GM18951 (cell line): Measurements from ENCODE around the gene SAPCD1.
A peak's percentile ranks its signal among the peaks of the same experiment; 100 is the strongest.
"Not testable (repeated sequence)": the region's sequence is repeated elsewhere in the genome, so short reads cannot be mapped to it uniquely, and the experiment has no call there.

Experiments used
- POLR2A ChIP-seq: IDR thresholded peaks from 4 replicates; pipeline ENCODE4 v1.6.1; 2011; ENCODE audit warnings: mild to moderate bottlenecking; ENCODE audit not compliant: insufficient read length, insufficient read depth; ENCODE audit errors: extremely low read depth
- in situ Hi-C: fragments of 300-500 bp; cut with MboI; formaldehyde crosslinking; loops from one replicate; pipeline ENCODE4 v1.12.0; 2022; ENCODE audit warnings: low sequenced_read_pairs, mixed read lengths, inconsistent platforms; ENCODE audit not compliant: unreplicated experiment

SAPCD1 gene

DNA sequence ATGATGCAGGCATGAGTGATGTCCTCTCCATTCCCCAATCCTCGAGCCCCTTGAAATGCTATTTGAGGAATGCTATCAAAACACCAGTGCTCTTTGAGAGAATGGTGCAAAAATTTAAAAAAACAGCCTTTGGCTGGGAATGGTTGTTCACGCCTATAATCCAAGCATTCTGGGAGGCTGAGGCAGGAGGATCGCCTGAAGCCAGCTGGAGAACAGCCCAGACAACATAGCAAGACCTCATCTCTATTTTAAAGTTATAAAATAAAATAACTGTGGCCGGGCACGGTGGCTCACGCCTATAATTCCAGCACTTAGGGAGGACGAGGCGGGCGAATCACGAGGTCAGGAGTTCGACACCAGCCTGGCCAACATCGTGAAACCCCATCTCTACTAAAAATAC is 37.3 kb downstream of the SAPCD1 start:
- in situ Hi-C loops, result no loop called here
- no peak for TF ChIP-seq POLR2A

DNA sequence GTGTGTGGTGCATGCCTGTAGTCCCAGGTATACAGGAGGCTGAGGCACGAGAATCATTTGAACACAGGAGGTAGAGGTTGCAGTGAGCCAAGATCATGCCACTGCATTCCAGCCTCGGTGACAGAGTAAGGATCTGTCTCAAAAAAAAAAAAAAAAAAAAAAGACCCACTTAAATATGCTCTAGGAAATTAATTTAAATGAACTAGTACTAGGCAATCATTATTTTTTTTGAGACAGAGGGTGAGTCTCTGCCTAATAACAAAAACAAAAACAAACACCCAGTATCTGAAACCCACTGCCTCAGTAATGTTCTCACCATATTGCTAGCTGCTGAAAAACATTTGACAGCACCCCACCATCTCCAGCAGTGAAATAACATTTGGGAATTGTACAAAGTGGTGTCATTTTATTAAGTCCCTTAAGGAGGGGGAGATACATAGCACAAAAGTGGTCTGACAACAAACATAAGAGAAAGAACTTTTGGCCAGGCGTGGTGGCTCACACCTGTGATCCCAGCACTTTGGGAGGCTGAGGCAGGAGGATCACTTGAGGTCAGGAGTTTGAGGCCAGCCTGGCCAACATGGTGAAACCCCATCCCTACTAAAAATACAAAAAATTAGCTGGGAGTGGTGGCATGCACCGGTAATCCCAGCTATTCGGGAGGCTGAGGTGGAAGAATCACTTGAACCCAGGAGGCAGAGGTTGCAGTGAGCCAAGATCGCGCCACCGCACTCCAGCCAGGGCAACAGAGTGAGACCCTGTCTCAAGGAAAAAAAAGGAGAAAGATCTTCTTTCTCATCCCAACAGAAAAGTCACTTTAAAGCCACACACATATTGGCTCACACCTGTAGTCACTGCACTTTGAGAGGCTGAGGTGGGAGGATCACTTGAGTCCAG is 38.8 kb downstream of the SAPCD1 start:
- in situ Hi-C loops, result not testable (repeated sequence)

DNA sequence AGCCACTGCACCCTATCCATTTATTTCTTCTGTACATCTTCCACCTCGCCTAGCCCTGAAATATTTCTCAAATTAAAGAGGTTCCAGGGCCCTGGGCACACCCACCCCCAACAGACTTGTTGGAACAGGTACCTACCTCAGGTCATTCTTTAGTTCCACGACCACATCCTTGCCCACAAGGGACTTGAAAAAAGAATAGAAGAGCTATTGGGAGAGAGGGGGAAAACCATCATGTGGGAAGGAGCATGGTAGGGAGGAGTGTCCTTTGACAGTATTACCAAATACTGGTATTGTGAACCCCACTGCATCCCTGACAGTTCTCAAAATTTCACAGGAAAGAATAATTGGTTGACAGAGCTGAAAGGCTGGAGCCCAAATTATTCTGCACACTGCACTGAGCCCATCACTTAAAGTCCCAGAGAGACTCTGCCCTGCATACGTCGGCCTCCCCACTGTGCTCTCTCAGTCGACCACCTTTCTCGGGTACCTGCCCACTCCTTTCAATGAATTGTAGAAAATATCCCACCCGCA is 43.5 kb downstream of the SAPCD1 start:
- TF ChIP-seq POLR2A, result no peak
- in situ Hi-C loops, result no loop called here

DNA sequence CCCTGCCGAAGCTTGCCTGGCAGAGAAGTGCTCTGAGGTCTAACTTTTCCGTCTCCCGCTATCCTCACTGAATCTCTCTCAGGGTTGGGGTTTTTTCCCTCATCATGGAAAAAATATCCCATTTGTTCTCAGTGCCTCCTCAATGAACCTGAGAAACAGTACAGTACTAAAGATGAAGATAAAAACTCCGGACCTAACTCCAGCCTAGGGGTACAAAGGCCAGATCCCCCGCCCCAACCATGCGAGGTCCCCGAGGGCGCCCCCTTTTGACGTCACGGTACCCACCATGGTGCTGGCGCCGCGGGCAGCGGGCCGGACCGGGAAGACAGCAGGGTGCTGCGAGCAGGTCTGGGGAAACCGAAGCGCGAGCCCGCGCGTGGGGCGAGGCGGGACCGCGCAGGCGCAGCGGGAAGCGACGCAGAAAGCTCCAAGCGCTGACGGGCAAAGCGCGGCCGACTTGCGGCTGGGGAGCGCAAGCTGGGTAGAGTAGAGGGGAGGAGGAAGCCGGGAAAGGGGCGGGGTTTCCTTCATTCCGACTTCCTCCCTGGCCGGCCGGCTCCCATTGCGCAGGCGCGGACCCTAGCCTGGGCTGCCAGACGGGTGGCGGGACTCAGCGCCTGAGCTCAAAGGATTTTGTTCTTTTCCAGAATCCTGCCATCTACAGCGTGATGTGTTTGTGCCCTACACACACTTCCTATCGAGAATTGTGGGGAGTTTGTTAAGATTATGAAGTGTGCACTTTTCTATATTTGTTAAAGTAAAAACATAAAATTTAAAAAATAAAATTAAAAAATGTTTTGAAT is 44.2 kb downstream of the SAPCD1 start, which contains the start of gene LSM2:
LSM2 (minus strand) TSS at position 497 of the 803 bp plus-strand sequence; CDS start at position 288, 209 bp downstream.
- in situ Hi-C loops, result no loop called here
- peak; percentile 95 for TF ChIP-seq POLR2A

DNA sequence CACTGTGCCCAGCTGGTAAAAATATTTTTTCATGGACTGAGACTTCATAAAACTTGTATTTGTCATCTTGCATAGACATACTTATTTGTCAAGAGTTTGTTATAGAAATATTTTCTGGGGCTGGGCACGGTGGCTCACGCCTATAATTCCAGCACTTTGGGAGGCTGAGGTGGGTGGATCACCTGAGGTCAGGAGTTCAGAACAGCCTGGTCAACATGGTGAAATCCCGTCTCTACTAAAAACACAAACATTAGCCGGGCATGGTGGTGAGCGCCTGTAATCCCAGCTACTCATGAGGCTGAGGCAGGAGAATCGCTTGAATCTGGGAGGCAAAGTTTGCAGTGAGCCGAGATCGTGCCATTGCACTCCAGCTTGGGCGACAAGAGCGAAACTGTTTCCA is 46.1 kb downstream of the SAPCD1 start:
- in situ Hi-C loops, result not testable (repeated sequence)

DNA sequence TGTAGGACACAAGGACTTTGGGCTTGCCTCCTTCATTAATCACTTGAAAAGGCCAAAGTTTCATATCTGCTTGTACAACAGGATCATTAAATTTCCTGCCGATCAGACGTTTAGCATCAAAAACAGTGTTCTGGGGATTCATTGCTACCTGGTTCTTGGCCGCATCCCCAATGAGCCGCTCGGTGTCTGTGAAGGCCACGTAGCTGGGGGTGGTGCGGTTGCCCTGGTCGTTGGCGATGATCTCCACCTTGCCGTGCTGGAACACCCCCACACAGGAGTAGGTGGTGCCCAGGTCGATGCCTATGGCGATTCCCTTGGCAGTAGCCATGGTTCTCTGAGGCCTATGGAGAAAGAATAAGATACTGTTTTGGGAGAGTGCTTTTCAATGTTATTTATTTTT is 49.2 kb downstream of the SAPCD1 start:
- TF ChIP-seq POLR2A, result no peak
- in situ Hi-C loops, result no loop called here

DNA sequence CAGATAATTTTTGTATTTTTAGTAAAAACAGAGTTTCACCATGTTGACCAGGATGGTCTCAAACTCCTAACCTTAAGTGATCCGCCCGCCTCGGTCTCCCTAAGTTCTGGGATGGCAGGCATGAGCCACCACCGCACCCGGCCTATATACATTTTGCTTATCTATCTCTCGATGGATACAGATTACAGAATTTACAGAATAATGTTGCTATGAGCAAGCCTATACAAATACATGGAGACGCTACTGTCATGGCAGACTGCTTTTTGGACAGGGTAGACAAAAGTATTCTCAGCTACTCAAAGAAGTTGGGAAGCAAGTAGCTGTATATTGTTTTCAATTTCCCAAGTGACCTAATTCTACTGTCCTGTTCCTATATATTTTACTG is 51.0 kb downstream of the SAPCD1 start:
- in situ Hi-C loops, result no loop called here
- TF ChIP-seq POLR2A, result no peak
